GM18867 (cell line): ENCODE data around the gene SCG5.
A peak's percentile ranks its signal among the peaks of the same experiment; 100 is the strongest.

Experiments
- ATAC-seq: cut with Tn5 transposase; IDR thresholded peaks from one replicate; pipeline ENCODE4 v1.9.1; 2021; ENCODE audit warnings: mild to moderate bottlenecking, moderate library complexity; ENCODE audit not compliant: unreplicated experiment

SCG5 gene

DNA sequence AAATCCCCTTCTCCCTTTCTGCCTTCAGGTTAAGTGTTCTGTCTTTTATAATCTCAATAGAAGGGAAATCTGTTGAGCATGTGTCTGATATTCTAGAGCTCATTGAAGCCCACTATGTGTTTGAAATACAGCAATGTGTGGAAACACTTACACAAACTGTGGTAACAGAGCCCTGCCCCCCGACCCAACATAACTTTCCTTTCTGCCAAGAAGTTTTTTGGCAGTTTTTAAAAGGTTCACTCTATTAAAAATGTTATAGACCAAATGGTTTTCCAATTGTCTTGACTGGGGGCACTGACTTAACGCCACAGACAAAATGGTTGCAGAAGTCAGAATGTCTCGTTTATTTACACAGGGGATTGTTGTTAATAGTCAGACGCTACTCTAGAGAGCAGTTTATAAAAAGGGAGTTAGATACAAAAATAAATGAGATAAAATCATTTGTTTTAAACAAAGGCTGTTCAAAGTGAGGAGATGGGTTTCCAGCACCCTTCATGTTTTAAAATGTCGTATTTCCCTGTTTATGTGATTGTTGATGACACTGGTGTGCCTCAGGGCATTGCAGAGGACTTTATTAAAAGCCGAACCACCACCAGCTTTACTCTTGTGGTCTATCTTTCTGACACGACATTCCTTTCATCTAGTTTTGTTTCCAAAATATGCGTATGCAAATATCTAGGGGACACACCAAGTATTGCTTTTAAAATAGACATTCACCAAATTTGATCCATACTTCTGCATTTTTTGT is 49.6 kb downstream of the SCG5 start:
- no peak for ATAC-seq

- ATAC-seq = no peak
These were observed 50.2 kb downstream of the SCG5 start for GRCh38 chr15:32691689-32692038.

- no peak for ATAC-seq
These were observed 50.8 kb downstream of the SCG5 start for GRCh38 chr15:32692286-32692685.

- ATAC-seq = no peak
These were observed 52.9 kb downstream of the SCG5 start for GRCh38 chr15:32694222-32694983.

DNA sequence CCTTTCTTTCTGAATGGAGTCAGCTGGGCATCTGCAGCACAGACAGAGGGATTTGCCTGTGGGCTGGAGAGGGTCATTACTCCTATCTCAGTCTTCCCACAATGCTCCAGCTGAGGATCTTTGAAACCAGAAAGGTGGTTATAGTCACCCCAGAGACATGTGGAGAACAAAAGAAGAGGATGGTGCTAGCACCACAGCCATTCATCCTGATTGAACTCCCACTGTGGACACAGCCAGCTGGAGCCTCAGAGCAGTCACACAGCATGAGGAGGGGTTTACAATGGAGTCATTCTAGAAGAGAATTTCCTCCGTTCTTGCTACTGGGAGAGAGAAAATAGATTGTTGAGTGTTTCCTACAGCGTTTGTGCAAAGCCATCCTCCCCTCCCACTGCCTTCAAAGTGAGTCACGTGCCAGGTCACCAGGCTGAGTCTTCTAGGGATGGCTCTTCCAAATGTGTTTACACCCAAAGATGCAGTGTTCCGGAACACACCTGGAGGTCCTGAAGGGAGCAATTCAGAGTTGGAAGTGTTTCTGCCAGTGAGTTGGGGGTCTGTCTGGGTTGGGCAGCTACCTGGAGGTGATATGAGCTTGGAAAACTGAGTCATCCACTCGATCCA is 57.4 kb downstream of the SCG5 start:
- ATAC-seq = no peak

- ATAC-seq = no peak
These were observed 59.1 kb downstream of the SCG5 start for GRCh38 chr15:32700501-32701150.

DNA sequence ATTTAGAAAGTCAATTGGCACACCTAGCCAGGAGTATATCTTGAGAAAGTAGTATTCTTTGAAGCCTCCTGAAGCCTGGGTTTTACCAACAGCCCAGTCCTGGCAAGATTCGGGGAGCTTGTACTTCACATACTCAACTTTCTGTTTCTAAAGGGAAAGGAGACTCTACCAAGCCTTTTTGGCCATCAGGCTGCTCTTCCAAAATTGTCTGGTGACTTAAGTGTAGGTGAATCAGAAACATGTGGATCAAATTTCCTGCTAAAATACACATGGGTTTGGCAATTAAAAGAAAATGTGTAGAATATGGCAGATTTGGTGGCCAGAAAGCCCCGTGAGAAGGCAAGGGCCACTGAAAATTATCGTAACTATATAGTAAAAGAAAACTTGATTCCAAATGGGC is 60.4 kb downstream of the SCG5 start:
- ATAC-seq = no peak

DNA sequence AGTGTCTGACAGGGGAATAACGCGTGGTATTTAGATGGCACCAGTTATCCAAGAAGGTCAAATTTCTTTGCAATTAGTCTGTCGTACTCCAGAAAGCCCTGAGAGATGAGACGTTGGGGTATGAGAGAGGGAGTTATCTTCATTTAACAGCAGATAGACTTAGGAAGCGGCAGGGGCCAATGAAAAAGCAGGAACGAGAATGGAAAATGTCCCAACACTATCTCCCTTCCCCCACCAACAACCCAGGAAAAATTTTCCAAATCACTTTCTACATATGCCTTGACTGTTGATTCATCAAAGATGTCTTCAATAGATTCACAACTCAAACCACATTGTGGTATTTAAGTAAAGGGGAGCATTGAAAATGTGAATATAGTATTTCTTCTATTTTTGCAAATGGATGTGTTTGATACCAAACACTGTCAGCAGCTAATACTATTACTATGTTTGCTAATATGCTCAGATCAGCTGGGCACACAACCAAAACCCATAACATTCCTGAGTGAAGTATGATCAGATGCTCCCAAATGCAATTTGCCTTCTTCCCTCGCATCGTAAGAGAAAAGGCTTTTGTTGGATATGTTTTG is 63.0 kb downstream of the SCG5 start:
- ATAC-seq = no peak

- no peak for ATAC-seq
These were observed 63.9 kb downstream of the SCG5 start for GRCh38 chr15:32705446-32705845.

DNA sequence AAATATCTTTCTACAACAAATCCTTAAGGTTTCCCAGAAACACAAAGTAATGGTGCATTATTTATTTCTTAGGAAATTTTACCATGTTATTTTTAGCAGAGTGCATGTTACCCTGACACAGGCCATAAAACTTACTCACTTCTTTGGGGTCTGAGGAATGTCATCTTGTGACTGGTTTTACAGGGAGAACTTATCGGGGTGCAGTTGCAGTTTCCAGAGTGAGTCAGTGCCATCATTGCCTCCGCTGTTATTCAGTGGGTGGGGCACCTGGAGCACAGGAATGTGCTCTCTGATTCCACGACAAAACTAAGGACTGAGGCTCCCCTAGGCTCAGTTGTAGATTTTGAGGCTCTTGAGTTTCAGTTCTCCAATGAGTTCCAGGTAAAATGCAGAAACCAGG is 65.2 kb downstream of the SCG5 start:
- ATAC-seq = no peak

- ATAC-seq = no peak
These were observed 65.9 kb downstream of the SCG5 start for GRCh38 chr15:32707436-32707835.

GRCh38 chr15:32709295-32710033 is 68.0 kb downstream of the SCG5 start:
- ATAC-seq = no peak

DNA sequence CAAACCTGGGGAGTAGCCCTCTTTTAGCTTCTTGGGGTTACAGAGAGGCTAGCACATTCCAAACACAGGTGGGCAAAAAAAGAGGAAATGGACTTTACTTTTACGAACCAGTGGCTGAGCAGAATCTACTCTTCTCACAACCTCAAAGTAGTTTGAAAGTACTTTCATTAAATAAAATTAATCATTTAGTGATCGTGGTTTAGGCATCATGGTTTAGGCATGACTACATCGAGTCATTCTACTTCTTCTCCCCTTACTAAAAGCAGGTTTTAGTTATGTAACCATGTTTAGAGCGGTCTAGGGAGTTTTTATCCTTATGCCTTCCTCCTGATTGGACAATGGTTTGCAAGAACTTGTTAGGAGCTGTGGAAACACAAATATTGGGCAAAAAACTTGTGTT is 73.8 kb downstream of the SCG5 start:
- peak; percentile 63 for ATAC-seq

DNA sequence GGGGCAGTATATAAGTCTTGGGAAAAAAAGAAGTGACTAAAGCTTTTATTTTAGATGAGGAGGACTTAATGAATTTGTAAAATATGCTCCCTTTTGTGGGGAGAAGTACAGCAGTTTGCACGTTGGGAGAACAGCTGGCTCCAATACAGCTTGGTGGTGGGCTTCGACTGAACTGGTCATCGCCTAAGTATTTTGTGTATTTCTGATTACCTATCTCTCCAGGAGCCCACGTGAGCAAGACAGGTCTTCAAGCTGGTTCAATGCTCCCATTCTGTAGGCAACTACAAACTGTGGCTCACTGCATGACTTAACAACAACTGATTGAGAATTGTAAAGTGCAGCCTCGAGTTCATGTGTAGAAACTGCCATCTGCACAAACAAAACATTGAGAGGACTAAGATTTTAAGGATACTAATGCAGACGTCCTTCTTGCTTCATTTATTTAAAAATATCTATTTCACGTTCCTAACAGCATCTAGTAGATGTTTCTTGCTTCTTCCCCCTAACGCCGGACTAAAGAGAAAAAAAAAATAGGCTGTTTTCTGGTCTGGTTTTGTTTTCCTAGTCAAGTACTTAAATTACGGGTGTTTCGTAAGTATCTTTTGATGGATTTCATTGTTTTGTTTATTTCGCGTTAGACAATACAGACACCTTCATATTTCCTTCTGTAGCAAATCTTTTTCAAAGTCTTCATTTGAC is 74.9 kb downstream of the SCG5 start:
- no peak for ATAC-seq

- no peak for ATAC-seq
These were observed 75.5 kb downstream of the SCG5 start for GRCh38 chr15:32716915-32717425.

- ATAC-seq = no peak
These were observed 76.1 kb downstream of the SCG5 start, which contains the start of gene GREM1 for GRCh38 chr15:32717426-32718226. TSS of gene GREM1 (plus strand) at chr15:32718004. CDS start at chr15:32730691, 12,687 bp downstream.

GRCh38 chr15:32718227-32718820 is 76.8 kb downstream of the SCG5 start:
- no peak for ATAC-seq
